Lower leg skin (tissue), 3 donors: ENCODE results near the gene LTC4S.

Experiments used
- POLR2A ChIP-seq, 2 donors: fragments of 450-650 bp; IDR thresholded peaks; one replicate each; pipeline ENCODE4 v1.6.1; 2016 to 2017; ENCODE audit warnings: antibody characterized with exemption in 2 of 2, mild to moderate bottlenecking in 1 of 2, moderate library complexity in 1 of 2
- TF ChIP-seq, protein P1 (sequence below), 3 donors: fragments of 450-650 bp; IDR thresholded peaks; one replicate each; pipeline ENCODE4 v1.5.1; 2016; ENCODE audit warnings: antibody characterized with exemption in 3 of 3, mild to moderate bottlenecking in 3 of 3, moderate library complexity in 2 of 3

GRCh38 chr5:179832039-179832745 lies 38.4 kb downstream of the LTC4S start:
- TF ChIP-seq, protein P1, sequence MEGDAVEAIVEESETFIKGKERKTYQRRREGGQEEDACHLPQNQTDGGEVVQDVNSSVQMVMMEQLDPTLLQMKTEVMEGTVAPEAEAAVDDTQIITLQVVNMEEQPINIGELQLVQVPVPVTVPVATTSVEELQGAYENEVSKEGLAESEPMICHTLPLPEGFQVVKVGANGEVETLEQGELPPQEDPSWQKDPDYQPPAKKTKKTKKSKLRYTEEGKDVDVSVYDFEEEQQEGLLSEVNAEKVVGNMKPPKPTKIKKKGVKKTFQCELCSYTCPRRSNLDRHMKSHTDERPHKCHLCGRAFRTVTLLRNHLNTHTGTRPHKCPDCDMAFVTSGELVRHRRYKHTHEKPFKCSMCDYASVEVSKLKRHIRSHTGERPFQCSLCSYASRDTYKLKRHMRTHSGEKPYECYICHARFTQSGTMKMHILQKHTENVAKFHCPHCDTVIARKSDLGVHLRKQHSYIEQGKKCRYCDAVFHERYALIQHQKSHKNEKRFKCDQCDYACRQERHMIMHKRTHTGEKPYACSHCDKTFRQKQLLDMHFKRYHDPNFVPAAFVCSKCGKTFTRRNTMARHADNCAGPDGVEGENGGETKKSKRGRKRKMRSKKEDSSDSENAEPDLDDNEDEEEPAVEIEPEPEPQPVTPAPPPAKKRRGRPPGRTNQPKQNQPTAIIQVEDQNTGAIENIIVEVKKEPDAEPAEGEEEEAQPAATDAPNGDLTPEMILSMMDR (IDR thresholded peaks at IDR 0.05) = no peak
- no peak for TF ChIP-seq POLR2A (IDR thresholded peaks at IDR 0.05)
